Stimulated activated CD8-positive, alpha-beta memory T cell treated with anti-CD3 and anti-CD28 coated beads, Interleukin-12 subunit alpha, Interleukin-12 subunit beta, amount 100 ng/mL, for 4 hours (primary cell): ENCODE measurements around the gene KDM3B.
A peak's percentile ranks its signal among the peaks of the same experiment; 100 is the strongest.
"Not testable (repeated sequence)": the region's sequence is repeated elsewhere in the genome, so short reads cannot be mapped to it uniquely, and the experiment has no call there.

Experiments used
- DNase-seq: peaks from one replicate; pipeline ENCODE4 v3.0.0-alpha.2; 2020; ENCODE audit warnings: low read depth

The KDM3B gene

GRCh38 chr5:138389911-138390310, 37.4 kb downstream of the KDM3B start:
- DNase-seq, result not testable (repeated sequence)

GRCh38 chr5:138391859-138392386, 39.4 kb downstream of the KDM3B start:
- DNase-seq, result no peak

- no peak for DNase-seq
Observed at GRCh38 chr5:138402640-138403039, 50.2 kb downstream of the KDM3B start.

- DNase-seq, result no peak
Observed at GRCh38 chr5:138408023-138408422, 55.5 kb downstream of the KDM3B start.

- DNase-seq, result not testable (repeated sequence)
Observed at GRCh38 chr5:138410996-138411640, 58.6 kb downstream of the KDM3B start.

- no peak for DNase-seq
Observed at GRCh38 chr5:138418444-138418843, 66.0 kb downstream of the KDM3B start.

GRCh38 chr5:138425079-138425478, 72.6 kb downstream of the KDM3B start:
- DNase-seq, result no peak

- DNase-seq, result no peak
Observed at GRCh38 chr5:138435943-138436342, 83.5 kb downstream of the KDM3B start.

- no peak for DNase-seq
Observed at GRCh38 chr5:138438003-138438723, 85.7 kb downstream of the KDM3B start.

- DNase-seq, result peak; percentile 55
Observed at GRCh38 chr5:138438724-138439476, 86.4 kb downstream of the KDM3B start, which contains the start of gene REEP2. Gene REEP2 (plus strand): TSS chr5:138439057. CDS start chr5:138439209, 152 bp downstream.

- DNase-seq, result no peak
Observed at GRCh38 chr5:138439477-138440158, 87.1 kb downstream of the KDM3B start.

GRCh38 chr5:138440159-138441073, 87.9 kb downstream of the KDM3B start:
- no peak for DNase-seq

- no peak for DNase-seq
Observed at GRCh38 chr5:138441221-138441620, 88.7 kb downstream of the KDM3B start.

- no peak for DNase-seq
Observed at GRCh38 chr5:138444078-138444773, 91.7 kb downstream of the KDM3B start.

GRCh38 chr5:138444774-138445546, 92.5 kb downstream of the KDM3B start:
- DNase-seq, result no peak

GRCh38 chr5:138445547-138446271, 93.2 kb downstream of the KDM3B start:
- DNase-seq, result no peak

GRCh38 chr5:138448070-138448469, 95.6 kb downstream of the KDM3B start:
- DNase-seq, result no peak

- DNase-seq, result no peak
Observed at GRCh38 chr5:138448481-138449398, 96.3 kb downstream of the KDM3B start.
